ENCODE results near the gene RFX5. TPM values are rescaled to one million over a fixed set of nuclear protein-coding genes. Genes with fewer than 3 reads are reported as not detected.

Gene RFX5
- total and polyA plus RNA-seq, 7 donors: 12.0 to 67.9 (median 46.6) TPM

GRCh38 chr1:151313501-151313900 lies 33.6 kb downstream of the RFX5 start:
- WGBS, 2 donors: 64 to 74% methylated on average over 2 of the region's 2 CpGs
- TF ChIP-seq, protein P1, sequence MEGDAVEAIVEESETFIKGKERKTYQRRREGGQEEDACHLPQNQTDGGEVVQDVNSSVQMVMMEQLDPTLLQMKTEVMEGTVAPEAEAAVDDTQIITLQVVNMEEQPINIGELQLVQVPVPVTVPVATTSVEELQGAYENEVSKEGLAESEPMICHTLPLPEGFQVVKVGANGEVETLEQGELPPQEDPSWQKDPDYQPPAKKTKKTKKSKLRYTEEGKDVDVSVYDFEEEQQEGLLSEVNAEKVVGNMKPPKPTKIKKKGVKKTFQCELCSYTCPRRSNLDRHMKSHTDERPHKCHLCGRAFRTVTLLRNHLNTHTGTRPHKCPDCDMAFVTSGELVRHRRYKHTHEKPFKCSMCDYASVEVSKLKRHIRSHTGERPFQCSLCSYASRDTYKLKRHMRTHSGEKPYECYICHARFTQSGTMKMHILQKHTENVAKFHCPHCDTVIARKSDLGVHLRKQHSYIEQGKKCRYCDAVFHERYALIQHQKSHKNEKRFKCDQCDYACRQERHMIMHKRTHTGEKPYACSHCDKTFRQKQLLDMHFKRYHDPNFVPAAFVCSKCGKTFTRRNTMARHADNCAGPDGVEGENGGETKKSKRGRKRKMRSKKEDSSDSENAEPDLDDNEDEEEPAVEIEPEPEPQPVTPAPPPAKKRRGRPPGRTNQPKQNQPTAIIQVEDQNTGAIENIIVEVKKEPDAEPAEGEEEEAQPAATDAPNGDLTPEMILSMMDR (IDR thresholded peaks at IDR 0.05): no peak
- peak in 3 of 4 donors; percentile 11 to 32 (median 12) for TF ChIP-seq POLR2AphosphoS5 (IDR thresholded peaks at IDR 0.05)

DNA sequence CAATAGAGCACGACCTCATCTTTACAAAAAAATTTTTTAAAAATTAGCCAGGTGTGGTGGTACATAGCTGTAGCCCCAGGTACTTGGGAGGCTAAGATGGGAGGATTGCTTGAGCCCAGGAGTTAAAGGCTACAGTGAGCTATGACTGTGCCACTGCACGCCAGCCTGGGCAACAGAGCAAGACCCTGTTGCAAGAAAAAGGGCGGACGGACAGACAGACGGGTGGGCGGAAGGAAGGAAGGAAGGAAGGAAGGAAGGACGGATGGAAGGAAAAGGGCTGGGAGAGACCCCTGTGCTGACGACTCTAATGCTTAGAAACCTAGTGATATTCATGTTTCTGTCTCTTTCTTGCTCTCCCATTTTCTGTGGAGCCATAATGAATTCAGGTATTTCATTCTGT lies 34.2 kb downstream of the RFX5 start:
- 92 to 94% methylated on average over 8 of the region's 8 CpGs for WGBS, 2 donors
- H3K4me3 ChIP-seq: no peak overlapping the region
- intact Hi-C loops (cut with DNase I): no loop called here
- H3K9me3 ChIP-seq: no peaks in the 10 kb centered on the region
- peak overlapping the region; percentile 68 to 84 (median 79) for H3K27ac ChIP-seq
- DNase-seq: no peak
- peaks cover 12 to 84% (median 28%) of the 10 kb centered on the region in 4 donors for H3K36me3 ChIP-seq
- H3K4me1 ChIP-seq: peaks cover 0 to 73% (median 59%) of the 10 kb centered on the region in 4 donors
- no peaks in the 10 kb centered on the region for H3K27me3 ChIP-seq
- no peak for TF ChIP-seq POLR2A (IDR thresholded peaks at IDR 0.05)
- TF ChIP-seq, protein P1 (IDR thresholded peaks at IDR 0.05): no peak
- no peak for TF ChIP-seq EP300 (IDR thresholded peaks at IDR 0.05)
- TF ChIP-seq POLR2AphosphoS5 (IDR thresholded peaks at IDR 0.05): no peak

More at GRCh38 chr1:151313501-151313900, 33.6 kb downstream of the RFX5 start:
- no peaks in the 10 kb centered on the region for H3K9me3 ChIP-seq
- intact Hi-C loops (cut with DNase I): no loop called here
- peaks cover 0 to 76% (median 59%) of the 10 kb centered on the region in 4 donors for H3K4me1 ChIP-seq
- H3K36me3 ChIP-seq: peaks cover 12 to 82% (median 22%) of the 10 kb centered on the region in 4 donors
- peak overlapping the region; percentile 68 to 84 (median 79) for H3K27ac ChIP-seq
- peak; percentile 80 for DNase-seq
- H3K27me3 ChIP-seq: no peaks in the 10 kb centered on the region
- no peak overlapping the region for H3K4me3 ChIP-seq

GRCh38 chr1:151312411-151312810 lies 34.6 kb downstream of the RFX5 start:
- H3K27ac ChIP-seq: peak overlapping the region; percentile 68 to 84 (median 79)
- peaks cover 0 to 69% (median 57%) of the 10 kb centered on the region in 4 donors for H3K4me1 ChIP-seq
- no peak overlapping the region for H3K4me3 ChIP-seq
- DNase-seq: no peak
- 91 to 95% methylated on average over 4 of the region's 4 CpGs for WGBS, 2 donors
- intact Hi-C loops (cut with DNase I): no loop called here
- TF ChIP-seq EP300 (IDR thresholded peaks at IDR 0.05): no peak
- no peak for TF ChIP-seq POLR2A (IDR thresholded peaks at IDR 0.05)
- TF ChIP-seq, protein P1 (IDR thresholded peaks at IDR 0.05): no peak
- no peak for TF ChIP-seq POLR2AphosphoS5 (IDR thresholded peaks at IDR 0.05)
- H3K36me3 ChIP-seq: peaks cover 14 to 84% (median 32%) of the 10 kb centered on the region in 4 donors
- no peaks in the 10 kb centered on the region for H3K27me3 ChIP-seq
- H3K9me3 ChIP-seq: no peaks in the 10 kb centered on the region

GRCh38 chr1:151311589-151312331 lies 35.3 kb downstream of the RFX5 start:
- 65 to 69% methylated on average over 7 of the region's 7 CpGs for WGBS, 2 donors
- peaks cover 20 to 84% (median 38%) of the 10 kb centered on the region in 4 donors for H3K36me3 ChIP-seq

More at GRCh38 chr1:151311589-151312331, 35.3 kb downstream of the RFX5 start:
- H3K4me1 ChIP-seq: peaks cover 0 to 66% (median 57%) of the 10 kb centered on the region in 4 donors
- TF ChIP-seq, protein P1 (IDR thresholded peaks at IDR 0.05): no peak
- TF ChIP-seq POLR2AphosphoS5 (IDR thresholded peaks at IDR 0.05): peak; percentile 60 to 81 (median 70)
- H3K4me3 ChIP-seq: no peak overlapping the region
- DNase-seq: peak; percentile 94
- H3K9me3 ChIP-seq: no peaks in the 10 kb centered on the region
- peak overlapping the region; percentile 68 to 84 (median 79) for H3K27ac ChIP-seq
- intact Hi-C loops (cut with DNase I): no loop called here
- H3K27me3 ChIP-seq: no peaks in the 10 kb centered on the region

All from sigmoid colon (tissue), 7 donors.